NB4 (cell line): ENCODE results near the gene NXN.

Experiments used
- DNase-seq: peaks from one replicate; pipeline ENCODE4 v3.0.0; 2010; ENCODE audit warnings: low read depth
- H3K4me3 ChIP-seq: one replicate; pipeline ENCODE4 v1.5.1; 2011; ENCODE audit warnings: mild to moderate bottlenecking, low read depth, low read length, moderate library complexity
- CTCF ChIP-seq: IDR thresholded peaks from one replicate; pipeline ENCODE4 v1.5.1; 2012; ENCODE audit warnings: low read depth, low read length
- MAX ChIP-seq: IDR thresholded peaks from 2 replicates; pipeline ENCODE4 v1.6.1; 2011; ENCODE audit warnings: low read depth, low read length
- MYC ChIP-seq: IDR thresholded peaks from 2 replicates; pipeline ENCODE4 v1.6.1; 2011; ENCODE audit warnings: low read depth, low read length
- POLR2A ChIP-seq: IDR thresholded peaks from 2 replicates; pipeline ENCODE4 v1.6.1; 2011; ENCODE audit warnings: mild to moderate bottlenecking; ENCODE audit not compliant: insufficient read length; ENCODE audit errors: extremely low read depth

NXN gene

GRCh38 chr17:804541-805435, 174.8 kb downstream of the NXN start:
- H3K4me3 ChIP-seq: no peak overlapping the region
- TF ChIP-seq CTCF: no peak
- TF ChIP-seq MYC: no peak
- TF ChIP-seq POLR2A: no peak
- no peak for TF ChIP-seq MAX
- DNase-seq: no peak

GRCh38 chr17:802901-803881, 176.4 kb downstream of the NXN start:
- no peak for DNase-seq
- H3K4me3 ChIP-seq: no peak overlapping the region
- TF ChIP-seq MAX (no peak), MYC (no peak), POLR2A (no peak), CTCF (no peak)

- no peak for DNase-seq
- H3K4me3 ChIP-seq: no peak overlapping the region
- TF ChIP-seq MAX (no peak), POLR2A (no peak)
Observed at GRCh38 chr17:802481-802880, 177.1 kb downstream of the NXN start.

GRCh38 chr17:801660-802059, 177.9 kb downstream of the NXN start:
- no peak for TF ChIP-seq POLR2A
- H3K4me3 ChIP-seq: no peak overlapping the region
- DNase-seq: no peak

GRCh38 chr17:800446-801242, 178.9 kb downstream of the NXN start:
- no peak for DNase-seq
- H3K4me3 ChIP-seq: no peak overlapping the region
- TF ChIP-seq POLR2A: no peak
- no peak for TF ChIP-seq MAX
- no peak for TF ChIP-seq MYC
- TF ChIP-seq CTCF: no peak

- H3K4me3 ChIP-seq: no peak overlapping the region
- no peak for DNase-seq
- no peak for TF ChIP-seq POLR2A
Observed at GRCh38 chr17:799261-799660, 180.3 kb downstream of the NXN start.
